ENCODE results near the gene VPS25.

GRCh38 chr17:42780851-42781638 lies 7.8 kb downstream of the VPS25 start:
- TF ChIP-seq, protein P1, sequence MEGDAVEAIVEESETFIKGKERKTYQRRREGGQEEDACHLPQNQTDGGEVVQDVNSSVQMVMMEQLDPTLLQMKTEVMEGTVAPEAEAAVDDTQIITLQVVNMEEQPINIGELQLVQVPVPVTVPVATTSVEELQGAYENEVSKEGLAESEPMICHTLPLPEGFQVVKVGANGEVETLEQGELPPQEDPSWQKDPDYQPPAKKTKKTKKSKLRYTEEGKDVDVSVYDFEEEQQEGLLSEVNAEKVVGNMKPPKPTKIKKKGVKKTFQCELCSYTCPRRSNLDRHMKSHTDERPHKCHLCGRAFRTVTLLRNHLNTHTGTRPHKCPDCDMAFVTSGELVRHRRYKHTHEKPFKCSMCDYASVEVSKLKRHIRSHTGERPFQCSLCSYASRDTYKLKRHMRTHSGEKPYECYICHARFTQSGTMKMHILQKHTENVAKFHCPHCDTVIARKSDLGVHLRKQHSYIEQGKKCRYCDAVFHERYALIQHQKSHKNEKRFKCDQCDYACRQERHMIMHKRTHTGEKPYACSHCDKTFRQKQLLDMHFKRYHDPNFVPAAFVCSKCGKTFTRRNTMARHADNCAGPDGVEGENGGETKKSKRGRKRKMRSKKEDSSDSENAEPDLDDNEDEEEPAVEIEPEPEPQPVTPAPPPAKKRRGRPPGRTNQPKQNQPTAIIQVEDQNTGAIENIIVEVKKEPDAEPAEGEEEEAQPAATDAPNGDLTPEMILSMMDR (conservative IDR thresholded peaks at IDR 0.05 in 1 of 2, IDR thresholded peaks at IDR 0.05 in 1 of 2; ENCODE audit: extremely low read depth in 1 of 2, insufficient read depth in 1 of 2, low read depth in 1 of 2, low read length in 2 of 2): no peak
- no peak for TF ChIP-seq EZH2 (IDR thresholded peaks at IDR 0.05; ENCODE audit: borderline replicate concordance, low read length)

Data from mammary epithelial cell (primary cell).